AG04449 (cell line): Measurements from ENCODE around the gene MALRD1.

Source experiments
- CTCF ChIA-PET: fragments of 350-600 bp; formaldehyde crosslinking; extraction: SDS; loops from one replicate; lab custom pipeline; 2021; ENCODE audit warnings: antibody characterized with exemption; lab: Yijun Ruan, JAX
- POLR2A ChIA-PET: fragments of 400-600, 350-600 bp; formaldehyde crosslinking; extraction: SDS; loops from one replicate; lab custom pipeline; 2020; ENCODE audit warnings: antibody characterized with exemption, inconsistent platforms; lab: Yijun Ruan, JAX
- DNase-seq: peaks from one replicate; pipeline ENCODE4 v3.0.0-alpha.2; 2010; ENCODE audit warnings: low read depth, low spot score
- H3K4me3 ChIP-seq: 2 replicates; pipeline ENCODE4 v1.5.1; 2011; ENCODE audit warnings: low read depth, mild to moderate bottlenecking, control low read depth, low read length
- CTCF ChIP-seq: IDR thresholded peaks from one replicate; pipeline ENCODE4 v1.5.1; 2011; ENCODE audit warnings: mild to moderate bottlenecking, moderate library complexity, low read length, control low read depth, inconsistent platforms; ENCODE audit not compliant: insufficient read depth; ENCODE audit errors: missing control alignments

Gene MALRD1

DNA sequence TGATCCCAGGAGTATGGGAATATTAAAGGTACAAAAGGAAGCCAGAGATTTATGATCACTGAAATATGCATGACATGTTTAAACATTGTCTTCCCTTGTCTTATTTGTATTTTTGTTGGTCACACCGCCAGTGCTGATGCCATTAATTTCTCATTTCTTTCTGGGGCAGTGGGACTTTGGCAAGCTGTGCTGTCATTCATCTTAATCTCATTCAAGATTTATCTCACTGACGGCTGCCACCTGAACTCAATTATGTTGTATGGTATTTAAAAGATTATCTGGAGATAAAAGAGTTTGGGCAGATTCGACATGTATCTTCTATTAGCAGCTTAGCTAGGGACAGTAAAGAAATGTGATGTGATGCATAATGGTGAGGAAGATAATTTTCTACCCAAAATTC, 482.7 kb downstream of the MALRD1 start:
- CTCF ChIA-PET = no interaction called here
- no peak overlapping the region for H3K4me3 ChIP-seq
- no peak for DNase-seq
- no peak for TF ChIP-seq CTCF
- POLR2A ChIA-PET = no interaction called here

- POLR2A ChIA-PET = no interaction called here
- CTCF ChIA-PET = no interaction called here
- no peak overlapping the region for H3K4me3 ChIP-seq
- no peak for TF ChIP-seq CTCF
- no peak for DNase-seq
These were observed 483.8 kb downstream of the MALRD1 start for GRCh38 chr10:19532411-19532810.

GRCh38 chr10:19541299-19541698, 492.7 kb downstream of the MALRD1 start:
- DNase-seq = no peak
- TF ChIP-seq CTCF = no peak
- ChIA-PET CTCF (no interaction called here), POLR2A (no interaction called here)
- no peak overlapping the region for H3K4me3 ChIP-seq

GRCh38 chr10:19546224-19546623, 497.6 kb downstream of the MALRD1 start:
- POLR2A ChIA-PET = no interaction called here
- CTCF ChIA-PET = no interaction called here
- no peak for TF ChIP-seq CTCF
- H3K4me3 ChIP-seq = no peak overlapping the region
- DNase-seq = no peak

GRCh38 chr10:19549503-19549902, 500.9 kb downstream of the MALRD1 start:
- CTCF ChIA-PET = no interaction called here
- no peak for DNase-seq
- TF ChIP-seq CTCF = no peak
- POLR2A ChIA-PET = no interaction called here
- H3K4me3 ChIP-seq = no peak overlapping the region

GRCh38 chr10:19556666-19557065, 508.1 kb downstream of the MALRD1 start:
- CTCF ChIA-PET = no interaction called here
- H3K4me3 ChIP-seq = no peak overlapping the region
- no peak for TF ChIP-seq CTCF
- POLR2A ChIA-PET = no interaction called here
- no peak for DNase-seq
